Stimulated activated CD4-positive, alpha-beta T cell treated with anti-CD3 and anti-CD28 coated beads, TNF-alpha, amount 100 ng/mL, for 4 hours (primary cell): ENCODE measurements around the gene IZUMO4.
"Not testable (repeated sequence)": the region's sequence is repeated elsewhere in the genome, so short reads cannot be mapped to it uniquely, and the experiment has no call there.

Experiments
- DNase-seq, 3 experiments: peaks; one replicate each; pipeline ENCODE4 v3.0.0-alpha.2; 2020; ENCODE audit warnings: low read depth in 3 of 3

Gene IZUMO4

DNA sequence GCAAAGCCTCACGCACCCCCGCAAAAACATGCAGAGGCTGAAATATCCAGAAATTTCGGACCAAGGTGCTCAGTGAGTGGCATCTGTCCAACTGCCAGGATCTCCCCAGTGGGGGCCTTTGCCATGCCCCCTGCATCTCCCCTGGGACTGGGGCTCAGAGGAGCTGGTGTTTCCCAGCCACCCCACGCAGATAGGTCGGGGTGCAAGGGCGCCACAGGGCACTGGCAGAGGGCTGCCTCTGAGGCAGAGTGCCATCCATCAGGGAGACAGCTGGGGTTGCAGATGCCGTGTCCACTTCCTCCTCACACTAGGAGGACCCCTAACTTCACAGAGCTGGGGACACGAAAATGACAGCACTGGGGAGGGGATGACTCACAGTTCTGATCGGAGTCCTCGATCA, 26.3 kb downstream of the IZUMO4 start:
- DNase-seq: no peak

DNA sequence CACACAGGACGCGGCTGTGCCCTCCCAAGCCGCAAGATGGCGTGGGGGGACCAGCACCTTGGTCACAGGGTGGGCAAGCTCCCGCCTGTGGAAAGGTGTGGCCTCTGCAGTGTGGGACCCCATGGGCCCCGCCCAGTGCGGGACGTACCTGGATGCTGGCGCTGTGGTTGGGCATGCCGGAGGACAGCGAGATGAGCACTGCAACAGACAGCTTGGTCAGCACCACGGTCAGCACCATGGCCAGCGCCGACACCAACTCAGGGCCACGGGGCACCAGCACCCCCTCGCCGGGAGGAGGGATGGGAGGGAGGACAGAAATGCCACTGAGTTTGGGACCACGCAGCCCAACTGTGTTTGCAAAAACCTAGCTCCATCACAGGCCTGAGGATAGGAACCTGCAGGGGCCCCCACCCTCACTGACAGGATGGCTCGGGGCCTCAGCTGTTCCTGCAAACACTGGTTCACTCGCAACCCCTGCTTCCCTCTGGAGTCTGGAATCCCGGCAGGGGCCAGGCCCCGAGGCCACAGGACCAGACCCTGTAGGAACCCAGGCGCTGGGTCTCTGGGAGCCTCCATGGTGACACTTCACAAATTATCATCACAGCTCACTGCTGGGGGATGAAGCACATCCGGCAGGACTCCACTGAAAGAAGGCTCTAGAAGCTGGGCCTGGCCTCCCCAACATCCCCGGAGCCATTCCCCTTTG, 27.1 kb downstream of the IZUMO4 start:
- no peak for DNase-seq

DNA sequence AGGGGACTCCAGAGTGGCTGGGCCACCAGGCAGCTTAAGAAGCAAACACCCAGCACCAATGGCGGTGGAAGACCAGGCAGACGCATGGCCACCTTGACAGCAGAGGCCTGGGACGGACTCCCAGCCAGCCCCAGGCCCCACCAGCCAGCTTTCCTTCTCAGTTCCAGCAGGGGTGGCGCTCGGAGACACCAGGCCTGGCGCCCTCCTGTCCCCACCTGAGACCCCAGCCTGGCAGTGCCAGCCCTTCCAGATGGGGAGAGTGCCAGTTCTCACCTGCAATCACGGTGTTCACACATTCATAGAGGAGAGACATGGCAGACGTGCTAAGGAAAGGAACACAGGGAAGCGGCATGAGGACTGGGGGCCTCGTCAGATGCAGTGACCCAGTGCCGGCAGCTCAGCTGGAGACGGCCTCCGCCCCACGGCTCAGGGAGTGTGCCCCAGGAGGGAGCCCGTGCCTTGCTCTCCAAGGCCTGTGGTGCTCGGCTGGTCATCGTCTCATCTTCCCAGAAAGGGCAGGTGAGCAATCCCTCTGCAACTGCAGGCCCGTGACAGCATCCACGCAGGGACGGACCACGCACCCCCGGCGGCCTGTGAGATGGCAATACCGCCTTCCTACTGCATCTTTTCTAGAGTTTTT, 30.3 kb downstream of the IZUMO4 start:
- DNase-seq: no peak

DNA sequence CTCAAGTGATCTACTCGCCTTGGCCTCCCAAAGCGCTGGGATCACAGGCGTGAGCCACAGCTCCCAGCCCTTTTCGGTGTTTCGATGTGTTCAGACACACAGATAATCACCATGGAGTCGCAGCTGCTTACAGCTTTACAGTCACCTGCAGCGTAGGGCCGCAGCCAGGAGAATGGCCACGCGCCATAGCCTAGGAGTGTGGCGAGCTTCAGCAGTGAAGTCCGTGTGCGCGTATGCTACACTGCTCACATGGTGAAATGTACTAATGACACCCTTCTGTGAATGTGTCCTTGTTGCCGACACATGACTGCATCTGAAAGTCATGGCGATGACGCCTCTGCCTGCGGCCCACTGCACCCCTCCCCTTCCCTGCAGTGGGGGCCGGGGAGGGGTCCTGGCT, 31.0 kb downstream of the IZUMO4 start:
- no peak for DNase-seq

DNA sequence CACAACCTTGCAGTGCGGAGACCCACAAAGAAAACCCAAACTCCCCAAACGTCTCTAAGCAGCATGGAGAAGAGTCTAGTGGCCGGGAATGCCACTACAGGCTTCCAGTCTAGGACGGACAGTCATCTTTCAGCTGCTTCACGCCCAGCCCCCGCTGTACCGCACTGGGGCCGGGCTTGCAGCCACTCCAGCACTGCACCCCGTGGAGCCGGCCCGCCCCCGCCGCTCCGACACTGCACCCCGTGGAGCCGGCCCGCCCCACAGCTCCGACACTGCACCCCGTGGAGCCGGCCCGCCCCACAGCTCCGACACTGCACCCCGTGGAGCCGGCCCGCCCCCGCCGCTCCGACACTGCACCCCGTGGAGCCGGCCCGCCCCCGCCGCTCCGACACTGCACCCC, 31.5 kb downstream of the IZUMO4 start:
- not testable (repeated sequence) for DNase-seq

DNA sequence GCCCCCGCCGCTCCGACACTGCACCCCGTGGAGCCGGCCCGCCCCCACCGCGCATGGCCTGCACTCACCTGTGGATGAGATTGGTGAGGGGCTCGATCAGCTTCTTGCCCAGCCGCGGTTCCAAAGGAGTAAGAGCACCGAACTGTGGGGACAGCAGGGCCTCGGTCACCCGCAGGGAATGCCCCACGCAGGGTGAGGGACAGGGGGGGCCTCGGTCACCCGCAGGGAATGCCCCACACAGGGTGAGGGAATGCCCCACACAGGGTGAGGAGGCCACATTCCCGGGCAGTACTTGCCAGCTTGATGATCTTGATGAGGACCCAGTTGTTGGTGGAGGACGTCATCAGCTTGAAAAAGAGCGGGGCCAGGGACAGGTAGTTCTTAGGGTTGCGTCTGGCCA, 32.3 kb downstream of the IZUMO4 start:
- no peak for DNase-seq

DNA sequence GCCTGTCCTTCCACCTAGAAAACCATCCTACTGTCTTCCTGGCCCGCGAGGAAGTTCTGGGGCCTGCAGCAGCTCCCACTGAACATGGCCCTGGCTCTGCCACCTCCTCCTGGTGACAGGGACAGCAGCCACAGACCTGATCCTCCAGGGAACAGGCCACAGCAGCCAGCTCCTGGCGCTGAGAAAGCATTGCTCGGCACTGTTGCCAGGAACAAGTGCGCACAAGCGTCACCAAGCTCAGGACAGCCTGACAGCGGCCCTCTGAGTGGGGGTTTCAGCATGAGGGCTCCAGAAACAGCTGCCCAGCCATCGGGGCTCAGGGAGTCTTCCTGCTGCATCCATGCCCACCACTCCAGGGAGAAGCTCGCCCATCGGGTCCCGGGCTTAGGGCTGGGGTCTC, 32.8 kb downstream of the IZUMO4 start:
- DNase-seq: no peak

DNA sequence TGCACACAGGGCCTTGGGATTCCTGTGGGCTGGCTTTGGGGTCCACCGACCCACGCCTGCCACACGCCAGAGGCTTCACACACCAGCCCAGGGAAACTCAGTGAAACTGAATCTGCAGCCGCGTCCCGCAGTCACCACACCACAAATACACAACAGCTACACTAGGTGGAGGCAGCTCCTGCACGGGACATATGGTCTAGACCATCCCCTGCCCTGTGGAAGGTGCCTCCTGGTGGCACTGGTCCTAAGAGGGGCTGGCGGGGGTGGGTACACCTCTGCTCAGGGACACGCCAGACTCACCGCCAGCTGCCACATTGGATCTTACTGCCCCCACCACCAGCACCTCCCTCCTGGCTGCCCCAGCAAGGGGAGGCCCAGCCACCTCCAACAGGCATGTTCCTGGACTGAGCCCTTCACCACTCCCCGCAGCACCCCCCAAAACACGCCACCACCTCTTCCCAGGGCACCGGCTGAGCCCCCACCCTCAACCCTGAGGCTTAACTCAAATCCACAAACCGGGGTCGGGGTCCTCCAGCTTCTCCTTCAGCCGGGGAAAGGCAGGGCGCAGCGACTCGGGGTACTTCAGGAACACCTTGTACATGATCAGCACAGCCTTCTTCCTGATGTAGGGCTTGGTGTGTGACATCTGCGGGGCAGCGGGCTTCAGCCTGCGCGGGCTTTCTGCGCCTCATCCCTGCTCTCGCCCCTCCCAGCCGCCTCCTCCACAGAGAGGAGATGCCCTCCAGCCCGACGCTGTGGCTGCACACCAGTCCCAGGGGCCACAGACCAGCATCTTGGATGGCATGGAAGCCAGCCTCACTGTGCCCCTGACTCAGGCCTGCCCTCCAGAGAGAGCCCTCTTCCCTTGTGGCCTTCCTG, 33.4 kb downstream of the IZUMO4 start:
- no peak for DNase-seq

DNA sequence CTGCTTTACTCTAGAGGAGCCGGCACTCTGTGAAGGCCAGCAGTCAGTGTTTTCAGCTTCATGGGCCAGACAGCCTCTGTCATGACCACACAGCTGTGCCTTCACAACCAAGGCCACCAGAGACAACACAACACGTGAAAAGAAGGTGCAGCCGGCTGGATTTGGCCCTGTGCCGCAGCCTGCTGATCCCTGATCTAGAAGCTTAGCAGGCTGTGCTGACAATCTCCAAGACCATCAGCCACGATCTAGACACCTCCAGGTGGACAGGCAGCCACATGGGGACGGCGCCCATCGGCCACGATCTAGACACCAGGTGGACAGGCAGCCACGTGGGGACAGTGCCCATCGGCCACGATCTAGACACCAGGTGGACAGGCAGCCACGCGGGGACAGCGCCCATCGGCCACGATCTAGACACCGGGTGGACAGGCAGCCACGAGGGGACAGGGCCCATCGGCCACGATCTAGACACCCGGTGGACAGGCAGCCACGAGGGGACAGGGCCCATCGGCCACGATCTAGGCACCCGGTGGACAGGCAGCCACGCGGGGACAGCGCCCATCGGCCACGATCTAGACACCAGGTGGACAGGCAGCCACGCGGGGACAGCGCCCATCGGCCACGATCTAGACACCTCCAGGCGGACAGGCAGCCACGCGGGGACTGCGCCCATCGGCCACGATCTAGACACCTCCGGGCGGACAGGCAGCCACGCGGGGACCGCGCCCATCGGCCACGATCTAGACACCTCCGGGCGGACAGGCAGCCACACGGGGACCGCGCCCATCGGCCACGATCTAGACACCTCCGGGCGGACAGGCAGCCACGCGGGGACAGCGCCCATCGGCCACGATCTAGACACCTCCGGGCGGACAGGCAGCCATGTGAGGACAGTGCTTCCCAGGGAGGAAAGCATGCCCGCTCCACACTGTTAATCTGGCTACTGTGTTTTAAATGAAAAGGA, 34.6 kb downstream of the IZUMO4 start:
- not testable (repeated sequence) for DNase-seq

DNA sequence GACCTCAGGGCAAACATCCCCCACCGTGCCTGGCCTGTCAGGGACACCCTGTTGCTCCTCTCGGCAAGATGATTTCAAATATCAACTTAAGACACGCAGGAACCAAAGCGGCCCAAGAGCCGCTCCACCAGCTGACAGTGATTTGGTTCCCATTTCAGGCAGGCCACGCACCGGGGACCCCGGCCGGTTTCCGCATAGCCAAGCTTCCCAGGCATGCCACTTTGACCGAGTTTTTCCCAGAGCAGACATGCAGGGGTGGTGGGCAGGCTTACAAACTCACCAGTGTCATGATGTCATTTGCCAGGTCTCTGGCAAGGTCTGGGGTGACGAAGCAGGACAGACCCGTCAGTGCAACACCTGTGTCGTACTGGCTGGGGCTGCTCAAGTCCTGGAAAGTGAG, 35.5 kb downstream of the IZUMO4 start:
- no peak for DNase-seq

DNA sequence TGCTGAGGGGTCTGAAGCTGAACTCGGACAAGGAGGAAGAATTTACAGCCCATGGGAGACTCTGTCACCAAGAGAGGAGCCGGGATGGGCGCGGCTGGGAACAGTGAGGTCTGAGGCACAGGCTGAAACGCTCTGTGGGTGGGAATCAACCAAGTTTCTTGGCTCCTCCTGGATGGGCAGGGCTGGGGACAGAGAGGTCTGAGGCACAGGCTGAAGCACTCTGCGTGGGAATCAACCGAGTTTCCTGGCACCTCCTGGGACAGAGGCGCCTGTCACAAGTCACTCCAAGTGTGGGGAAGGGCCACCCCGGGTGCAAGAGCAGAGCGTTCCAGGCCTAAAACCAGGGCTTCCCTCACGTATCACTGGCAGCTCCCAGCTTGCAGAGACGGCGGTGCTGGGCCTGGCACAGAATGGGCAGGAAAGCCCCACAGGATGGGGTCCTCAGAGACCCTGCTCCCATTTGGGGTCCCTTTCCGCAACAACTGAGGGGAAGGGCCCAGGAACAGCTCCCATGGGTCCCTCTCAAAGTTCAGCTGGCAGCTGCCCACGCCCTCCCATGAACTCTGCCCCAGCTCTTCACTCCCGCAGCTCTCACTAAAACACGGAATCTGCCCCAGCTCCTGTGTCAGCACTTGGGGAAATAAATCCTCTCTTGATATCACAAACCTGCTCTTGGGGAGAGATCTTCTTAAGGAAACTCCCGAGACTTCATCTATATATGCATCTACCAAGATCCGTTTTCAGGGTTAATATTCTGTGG, 36.2 kb downstream of the IZUMO4 start:
- DNase-seq: no peak

DNA sequence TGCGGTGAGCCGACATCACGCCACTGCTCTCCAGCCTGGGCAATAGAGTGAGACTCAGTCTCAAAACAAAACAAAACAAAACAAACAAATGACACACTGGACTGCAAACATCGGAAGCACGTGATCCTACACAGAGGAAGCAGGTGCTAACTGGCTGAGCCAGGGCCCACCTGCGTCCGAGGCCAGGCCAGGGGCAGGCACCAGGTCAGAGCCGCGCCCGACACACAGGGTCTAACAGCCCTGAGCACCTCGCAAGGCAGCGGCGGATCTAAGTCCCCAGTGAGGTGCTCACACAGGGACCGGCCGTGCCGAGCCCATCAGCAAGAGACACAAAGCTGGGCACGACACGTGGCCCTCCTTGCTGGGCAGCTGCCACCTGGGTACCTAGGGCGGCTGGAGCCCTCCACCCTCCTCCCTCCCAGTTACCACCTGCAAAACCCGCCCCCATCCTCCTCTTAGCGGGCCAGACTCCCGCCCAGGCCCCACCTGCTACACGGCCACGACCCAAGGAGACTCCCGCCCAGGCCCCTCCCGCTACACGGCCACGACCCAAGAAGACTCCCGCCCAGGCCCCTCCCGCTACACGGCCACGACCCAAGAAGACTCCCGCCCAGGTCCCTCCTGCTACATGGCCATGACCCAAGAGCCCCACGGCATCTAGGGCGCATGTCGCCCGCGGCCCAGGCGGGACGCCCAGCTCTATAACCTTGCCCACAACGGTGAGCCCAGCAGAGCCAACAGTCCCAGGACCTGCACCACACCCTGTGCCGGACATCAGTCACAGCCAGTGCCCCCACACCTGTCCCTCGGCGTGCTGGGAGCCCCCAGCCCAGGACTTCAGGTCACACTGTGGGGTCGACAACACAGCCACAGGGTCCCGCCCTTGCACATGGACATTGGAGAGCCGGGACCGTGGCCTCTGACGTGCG, 39.0 kb downstream of the IZUMO4 start:
- DNase-seq: no peak

DNA sequence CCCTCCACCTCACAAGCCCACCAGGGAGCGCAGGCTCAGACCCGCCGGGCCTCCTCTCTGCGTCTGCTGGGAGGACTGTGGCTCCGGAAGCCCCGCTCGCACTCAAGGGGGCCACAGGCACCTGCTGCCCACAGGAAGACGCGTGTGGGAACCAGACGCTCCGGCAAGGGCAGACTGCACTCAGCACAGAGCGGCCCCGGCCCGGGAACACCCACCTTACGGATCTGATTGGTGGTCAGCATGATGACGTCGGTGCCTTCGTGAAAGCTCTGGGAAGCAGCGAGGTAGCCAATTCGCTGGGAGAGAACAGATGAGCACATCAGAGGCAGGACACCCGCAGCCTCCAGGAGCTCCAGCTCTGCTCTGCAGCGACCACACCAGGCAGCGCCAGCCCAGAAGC, 40.1 kb downstream of the IZUMO4 start:
- no peak for DNase-seq

DNA sequence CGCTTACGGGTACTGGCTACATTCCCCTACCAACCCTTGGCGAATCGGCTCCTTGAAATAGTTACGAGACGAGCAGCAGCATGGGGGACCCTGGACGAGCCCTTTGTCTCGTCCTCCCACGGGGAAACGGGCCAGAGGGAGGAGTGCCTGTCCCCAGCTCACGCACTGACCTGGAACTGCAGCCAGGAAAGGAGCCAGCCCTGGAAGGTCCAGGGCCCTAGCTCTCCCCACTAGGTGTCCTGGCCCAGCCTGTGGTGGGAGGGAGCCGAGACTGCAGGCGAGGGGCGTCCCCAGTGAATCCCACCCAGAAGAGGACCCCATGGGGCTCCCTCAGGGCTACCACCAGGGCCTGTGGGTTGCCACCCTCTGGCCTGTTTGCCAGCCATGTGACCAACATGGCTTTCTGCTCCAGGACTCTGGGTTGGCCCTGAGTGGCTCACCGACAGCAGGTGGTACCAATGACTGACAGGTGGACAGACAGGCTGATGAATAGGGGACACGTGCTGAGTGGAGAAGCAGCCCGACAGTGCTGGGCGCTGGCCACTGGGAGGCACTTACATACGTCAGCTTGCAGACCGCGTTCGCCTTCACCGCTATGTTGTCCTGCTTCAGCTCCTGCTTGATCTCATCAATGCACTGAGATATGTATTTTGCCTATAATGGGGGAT, 41.5 kb downstream of the IZUMO4 start:
- DNase-seq: no peak

DNA sequence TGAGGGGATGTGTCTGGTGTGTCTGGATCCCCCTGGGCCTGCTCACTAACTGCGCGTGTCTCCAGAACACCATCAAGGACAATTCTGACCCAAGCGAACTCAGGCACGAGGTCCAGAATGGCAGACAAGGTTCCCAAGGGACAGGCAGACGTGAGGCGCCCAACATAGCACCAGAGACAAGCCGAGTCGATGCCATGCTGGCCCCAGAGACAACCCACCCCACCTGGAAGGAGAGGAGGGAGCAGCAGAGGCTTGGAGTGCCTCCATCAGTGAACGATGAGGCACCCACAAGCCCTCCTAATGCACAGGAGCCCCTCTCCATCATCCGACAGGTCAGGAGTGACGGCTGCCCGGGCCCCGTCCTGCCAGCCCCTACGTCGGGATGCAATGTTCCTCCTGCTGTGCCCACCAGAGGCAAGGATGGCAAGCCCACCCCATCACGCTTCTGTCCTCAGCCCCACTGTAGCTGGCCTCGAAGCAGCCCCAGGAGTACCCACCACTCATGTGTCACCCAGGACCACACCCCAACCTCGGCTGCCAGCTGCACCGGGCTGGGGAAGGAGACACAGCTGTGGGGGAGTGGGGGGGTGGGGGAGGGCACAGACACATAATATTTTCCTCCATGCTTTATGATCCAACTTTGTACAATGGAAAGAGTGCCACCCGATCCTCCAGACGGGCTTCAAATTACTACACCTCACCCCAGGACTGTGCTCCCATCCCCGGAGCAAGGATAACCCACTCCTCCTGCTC, 42.8 kb downstream of the IZUMO4 start:
- no peak for DNase-seq

DNA sequence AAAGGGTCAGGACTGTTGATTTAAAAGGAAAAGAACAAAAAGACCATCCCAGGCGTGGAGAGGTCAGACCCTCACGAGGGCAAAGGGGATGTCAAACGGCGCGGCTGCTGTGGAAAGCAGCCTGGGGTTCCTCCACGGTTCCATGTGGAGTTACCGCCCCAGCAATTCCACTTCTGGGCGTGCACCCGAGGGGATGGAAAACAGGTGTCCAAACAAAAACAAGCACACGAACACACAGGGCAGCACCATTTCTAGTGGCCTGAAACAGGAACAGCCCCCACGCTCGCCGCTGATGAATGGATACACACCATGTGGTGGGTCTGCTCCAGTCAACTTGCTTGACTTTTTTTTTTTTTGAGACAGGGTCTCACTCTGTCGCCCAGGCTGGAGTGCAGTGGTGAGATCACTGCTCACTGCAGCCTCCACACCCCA, 43.4 kb downstream of the IZUMO4 start:
- no peak for DNase-seq

DNA sequence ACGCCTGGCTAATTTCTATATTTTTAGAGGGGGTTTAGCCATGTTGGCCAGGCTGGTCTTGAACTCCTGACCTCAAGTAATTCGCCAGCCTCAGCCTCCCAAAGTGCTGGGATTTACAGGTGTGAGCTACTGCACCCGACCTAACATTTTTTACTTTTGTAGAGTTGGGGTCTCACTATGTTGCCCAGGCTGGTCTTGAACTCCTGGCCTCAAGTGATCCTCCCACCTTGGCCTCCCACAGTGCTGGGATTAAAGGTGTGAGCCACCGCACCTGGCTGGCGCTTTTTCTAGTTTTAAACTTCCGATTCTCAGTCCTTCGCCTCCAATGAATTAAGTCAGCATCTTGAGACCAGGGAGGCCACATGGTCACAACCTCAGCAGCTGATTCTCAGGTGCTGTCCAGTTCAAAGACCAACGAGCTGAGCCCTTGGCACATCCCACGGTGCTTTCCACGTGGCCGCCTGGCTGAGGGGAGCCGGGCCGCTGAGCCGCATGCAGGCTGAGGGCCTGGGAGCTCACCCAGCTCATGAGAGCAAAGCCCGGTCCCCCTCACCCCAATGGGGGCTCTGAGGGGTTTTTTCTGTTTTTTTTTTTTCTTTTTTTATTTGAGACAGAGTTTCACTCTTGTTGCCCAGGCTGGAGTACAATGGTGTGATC, 45.6 kb downstream of the IZUMO4 start:
- DNase-seq: no peak

DNA sequence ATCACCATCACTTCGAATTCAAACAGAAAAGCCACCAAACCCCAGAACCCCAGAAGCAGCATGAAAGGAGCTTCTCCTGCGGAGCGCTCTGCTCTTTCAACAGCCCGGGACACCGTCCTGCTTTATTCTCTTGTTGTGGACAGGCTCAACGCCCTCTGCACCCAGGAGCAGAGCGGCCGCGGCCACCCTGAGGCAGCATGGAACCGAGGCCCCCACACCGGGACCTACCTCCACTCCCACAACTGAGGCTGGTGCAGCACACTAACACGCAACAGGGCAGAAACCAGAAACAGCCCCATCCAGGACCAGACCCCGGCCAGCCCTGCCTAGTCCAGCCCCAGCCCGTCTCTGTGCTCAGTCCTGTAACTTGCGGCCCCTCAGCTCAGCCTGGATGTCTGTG, 47.5 kb downstream of the IZUMO4 start:
- no peak for DNase-seq
